ENCODE data around the gene TIMP2.
"Not testable (repeated sequence)": the region's sequence is repeated elsewhere in the genome, so short reads cannot be mapped to it uniquely, and the experiment has no call there.

TIMP2 gene

GRCh38 chr17:78925234-78925633, at the start of gene TIMP2:
Gene TIMP2 (minus strand): TSS chr17:78925387. CDS start chr17:78925088, 299 bp downstream.
- peak; percentile 77 for DNase-seq

- DNase-seq, result no peak
Measured at GRCh38 chr17:78973792-78974520, 48.8 kb upstream of the TIMP2 start.

- no peak for DNase-seq
Measured at GRCh38 chr17:78973196-78973595, 48.0 kb upstream of the TIMP2 start.

- no peak for DNase-seq
Measured at GRCh38 chr17:78972507-78973105, 47.4 kb upstream of the TIMP2 start.

GRCh38 chr17:78971756-78972506, 46.7 kb upstream of the TIMP2 start:
- no peak for DNase-seq

- DNase-seq, result peak; percentile 58
Measured at GRCh38 chr17:78970834-78971755, 45.9 kb upstream of the TIMP2 start.

- peak; percentile 18 for DNase-seq
Measured at GRCh38 chr17:78969865-78970264, 44.7 kb upstream of the TIMP2 start.

- no peak for DNase-seq
Measured at GRCh38 chr17:78967782-78968362, 42.7 kb upstream of the TIMP2 start.

- DNase-seq, result no peak
Measured at GRCh38 chr17:78966910-78967600, 41.9 kb upstream of the TIMP2 start.

- DNase-seq, result no peak
Measured at GRCh38 chr17:78966123-78966813, 41.1 kb upstream of the TIMP2 start.

- DNase-seq, result no peak
Measured at GRCh38 chr17:78965491-78965924, 40.3 kb upstream of the TIMP2 start.

- DNase-seq, result no peak
Measured at GRCh38 chr17:78963378-78963777, 38.2 kb upstream of the TIMP2 start.

- not testable (repeated sequence) for DNase-seq
Measured at GRCh38 chr17:78962984-78963348, 37.8 kb upstream of the TIMP2 start.

- DNase-seq, result no peak
Measured at GRCh38 chr17:78962345-78962983, 37.3 kb upstream of the TIMP2 start.

- DNase-seq, result no peak
Measured at GRCh38 chr17:78961571-78961970, 36.4 kb upstream of the TIMP2 start.

- DNase-seq, result no peak
Measured at GRCh38 chr17:78960928-78961327, 35.7 kb upstream of the TIMP2 start.

GRCh38 chr17:78959803-78960202, 34.6 kb upstream of the TIMP2 start:
- DNase-seq, result no peak

GRCh38 chr17:78958641-78959127, 33.5 kb upstream of the TIMP2 start:
- no peak for DNase-seq

- peak; percentile 24 for DNase-seq
Measured at GRCh38 chr17:78957128-78957527, 31.9 kb upstream of the TIMP2 start.

GRCh38 chr17:78956254-78956653, 31.1 kb upstream of the TIMP2 start:
- DNase-seq, result no peak
